WTC11 (cell line): ENCODE results near the gene IL1RAPL1. TPM values are rescaled to one million over a fixed set of nuclear protein-coding genes. Genes with fewer than 3 reads are reported as not detected.
"Not testable (repeated sequence)": the region's sequence is repeated elsewhere in the genome, so short reads cannot be mapped to it uniquely, and the experiment has no call there.

ENCODE experiments used
- ATAC-seq: fragments of 200-7000 bp; cut with Tn5 transposase; 2 replicates; pipeline ENCODE4 v1.10.0; 2021; ENCODE audit warnings: mild to moderate bottlenecking, moderate library complexity
- CTCF ChIA-PET: fragments of 300-600 bp; sonication (Branson Sonifier 250); formaldehyde crosslinking; loops from one replicate; lab custom pipeline; 2021; ENCODE audit warnings: antibody characterized with exemption; lab: Charles Lee
- POLR2A ChIA-PET: fragments of 350-600 bp; sonication (Branson Sonifier 250); formaldehyde crosslinking; loops from one replicate; lab custom pipeline; 2021; ENCODE audit warnings: antibody characterized with exemption; lab: Charles Lee
- DNase-seq: peaks from one replicate; pipeline ENCODE4 v3.0.0; 2021; ENCODE audit warnings: low spot score
- H3K27ac Mint-ChIP-seq: 2 replicates; pipeline ENCODE4 v1.8.0; 2021; ENCODE audit warnings: mixed read lengths
- H3K27me3 Mint-ChIP-seq: 2 replicates; pipeline ENCODE4 v1.8.0; 2021; ENCODE audit warnings: low read depth, mild to moderate bottlenecking, moderate library complexity, mixed read lengths
- H3K36me3 Mint-ChIP-seq: 2 replicates; pipeline ENCODE4 v1.8.0; 2021; ENCODE audit warnings: mixed read lengths
- H3K4me1 Mint-ChIP-seq: 2 replicates; pipeline ENCODE4 v1.8.0; 2022; ENCODE audit warnings: mixed read lengths
- H3K4me3 Mint-ChIP-seq: 2 replicates; pipeline ENCODE4 v1.8.0; 2021; ENCODE audit warnings: mild to moderate bottlenecking, moderate library complexity, mixed read lengths
- H3K9me3 Mint-ChIP-seq: 2 replicates; pipeline ENCODE4 v1.8.0; 2021; ENCODE audit warnings: mixed read lengths
- ERG ChIP-seq: fragments of 250-450 bp; sonication (Bioruptor Pico); IDR thresholded peaks from 2 replicates; pipeline ENCODE4 v1.8.0; 2021; ENCODE audit warnings: mild to moderate bottlenecking
- ESRRA ChIP-seq: sonication (generic); formaldehyde crosslinking; IDR thresholded peaks from 2 replicates; pipeline ENCODE4 v1.8.1; 2022; ENCODE audit warnings: mild to moderate bottlenecking, missing genetic modification reagents, borderline replicate concordance
- GRHL2 ChIP-seq: fragments of 250-450 bp; sonication (Bioruptor Pico); IDR thresholded peaks from 2 replicates; pipeline ENCODE4 v1.8.0; 2022; ENCODE audit warnings: mild to moderate bottlenecking, moderate library complexity; ENCODE audit not compliant: insufficient replicate concordance, severe bottlenecking
- MXD4 ChIP-seq: fragments of 250-450 bp; sonication (Bioruptor Pico); IDR thresholded peaks from 2 replicates; pipeline ENCODE4 v1.8.0; 2021; ENCODE audit warnings: mild to moderate bottlenecking, moderate library complexity, borderline replicate concordance
- MYBL2 ChIP-seq: sonication (generic); formaldehyde crosslinking; IDR thresholded peaks from 2 replicates; pipeline ENCODE4 v1.8.1; 2023; ENCODE audit warnings: mild to moderate bottlenecking, moderate library complexity, missing genetic modification reagents
- NFATC4 ChIP-seq: fragments of 250-450 bp; sonication (Bioruptor Pico); IDR thresholded peaks from 2 replicates; pipeline ENCODE4 v1.9.0; 2021; ENCODE audit warnings: mild to moderate bottlenecking
- OVOL2 ChIP-seq: fragments of 250-450 bp; sonication (Bioruptor Pico); IDR thresholded peaks from 2 replicates; pipeline ENCODE4 v1.9.0; 2021; ENCODE audit warnings: mild to moderate bottlenecking, borderline replicate concordance
- PRDM15 ChIP-seq: sonication (generic); formaldehyde crosslinking; IDR thresholded peaks from 2 replicates; pipeline ENCODE4 v1.8.0; 2022; ENCODE audit warnings: missing genetic modification reagents
- RELA ChIP-seq: sonication (generic); formaldehyde crosslinking; IDR thresholded peaks from 2 replicates; pipeline ENCODE4 v1.8.1; 2022; ENCODE audit warnings: missing genetic modification reagents, mild to moderate bottlenecking, borderline replicate concordance
- SP1 ChIP-seq: sonication (generic); formaldehyde crosslinking; conservative IDR thresholded peaks from 2 replicates; pipeline ENCODE4 v1.8.1; 2022; ENCODE audit warnings: missing genetic modification reagents
- ZNF138 ChIP-seq: sonication (generic); formaldehyde crosslinking; conservative IDR thresholded peaks from 2 replicates; pipeline ENCODE4 v1.8.1; 2022; ENCODE audit warnings: mild to moderate bottlenecking, moderate library complexity, missing genetic modification reagents
- total RNA-seq: library from RNA; stranded (reverse); gene quantifications from 3 replicates; pipeline ENCODE4 v1.2.3, GENCODE V29; 2021
- TF ChIP-seq, protein P1 (sequence below): sonication (generic); formaldehyde crosslinking; IDR thresholded peaks from 2 replicates; pipeline ENCODE4 v1.8.1; 2022; ENCODE audit warnings: missing genetic modification reagents, borderline replicate concordance
- TF ChIP-seq, protein P2 (sequence below): sonication (generic); formaldehyde crosslinking; IDR thresholded peaks from 2 replicates; pipeline ENCODE4 v1.8.1; 2023; ENCODE audit warnings: mild to moderate bottlenecking, missing genetic modification reagents, moderate library complexity
- TF ChIP-seq, protein P3 (sequence below): sonication (generic); formaldehyde crosslinking; IDR thresholded peaks from 2 replicates; pipeline ENCODE4 v1.8.1; 2023; ENCODE audit warnings: mild to moderate bottlenecking, missing genetic modification reagents, borderline replicate concordance
- TF ChIP-seq, protein P4 (sequence below): sonication (generic); formaldehyde crosslinking; IDR thresholded peaks from 2 replicates; pipeline ENCODE4 v1.8.1; 2023; ENCODE audit warnings: mild to moderate bottlenecking, missing genetic modification reagents, moderate library complexity
- TF ChIP-seq, protein P5 (sequence below): sonication (generic); formaldehyde crosslinking; IDR thresholded peaks from 2 replicates; pipeline ENCODE4 v1.8.0; 2022; ENCODE audit warnings: mild to moderate bottlenecking, missing genetic modification reagents

The IL1RAPL1 gene
- total RNA-seq, 1 experiment from 2014 or later, result 0.13 TPM

DNA sequence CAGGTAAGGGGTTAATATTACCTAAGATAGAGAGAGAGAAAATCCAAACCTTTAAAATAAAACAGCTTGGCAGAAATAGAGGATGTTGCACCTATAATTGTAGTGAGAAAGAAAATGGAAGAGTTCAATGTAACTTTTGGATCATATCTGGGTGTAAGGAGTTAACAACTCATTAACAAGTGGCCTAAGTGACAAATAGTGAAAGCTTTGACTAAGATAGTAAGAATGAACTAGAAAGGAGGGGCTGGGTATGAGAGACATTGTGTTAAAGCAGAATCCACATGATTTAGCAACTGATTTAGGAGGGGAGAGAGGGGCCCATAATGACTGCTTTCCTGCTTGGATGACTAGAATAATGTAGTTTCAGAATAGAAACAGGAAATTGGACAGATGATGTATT, 761.0 kb downstream of the IL1RAPL1 start:
- Mint-ChIP-seq H3K27ac (no peak overlapping the region), H3K4me3 (no peak overlapping the region), H3K27me3 (no peaks in the 10 kb centered on the region; the same call in 1 of the 2 replicates), H3K9me3 (no peaks in the 10 kb centered on the region), H3K36me3 (no peaks in the 10 kb centered on the region), H3K4me1 (no peaks in the 10 kb centered on the region)
- POLR2A ChIA-PET, result no interaction called here
- ATAC-seq, result no peak
- no peak for DNase-seq
- no peak for TF ChIP-seq OVOL2 (CRISPR knock-in tag)
- no peak for TF ChIP-seq MYBL2
- TF ChIP-seq NFATC4 (CRISPR knock-in tag), result no peak
- no peak for TF ChIP-seq ESRRA (CRISPR knock-in tag)
- TF ChIP-seq, protein P1, sequence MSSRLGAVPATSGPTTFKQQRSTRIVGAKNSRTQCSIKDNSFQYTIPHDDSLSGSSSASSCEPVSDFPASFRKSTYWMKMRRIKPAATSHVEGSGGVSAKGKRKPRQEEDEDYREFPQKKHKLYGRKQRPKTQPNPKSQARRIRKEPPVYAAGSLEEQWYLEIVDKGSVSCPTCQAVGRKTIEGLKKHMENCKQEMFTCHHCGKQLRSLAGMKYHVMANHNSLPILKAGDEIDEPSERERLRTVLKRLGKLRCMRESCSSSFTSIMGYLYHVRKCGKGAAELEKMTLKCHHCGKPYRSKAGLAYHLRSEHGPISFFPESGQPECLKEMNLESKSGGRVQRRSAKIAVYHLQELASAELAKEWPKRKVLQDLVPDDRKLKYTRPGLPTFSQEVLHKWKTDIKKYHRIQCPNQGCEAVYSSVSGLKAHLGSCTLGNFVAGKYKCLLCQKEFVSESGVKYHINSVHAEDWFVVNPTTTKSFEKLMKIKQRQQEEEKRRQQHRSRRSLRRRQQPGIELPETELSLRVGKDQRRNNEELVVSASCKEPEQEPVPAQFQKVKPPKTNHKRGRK (CRISPR knock-in tag), result no peak
- TF ChIP-seq MXD4 (CRISPR knock-in tag), result no peak
- TF ChIP-seq PRDM15 (CRISPR knock-in tag), result no peak
- TF ChIP-seq ZNF138, result no peak
- CTCF ChIA-PET, result no interaction called here

DNA sequence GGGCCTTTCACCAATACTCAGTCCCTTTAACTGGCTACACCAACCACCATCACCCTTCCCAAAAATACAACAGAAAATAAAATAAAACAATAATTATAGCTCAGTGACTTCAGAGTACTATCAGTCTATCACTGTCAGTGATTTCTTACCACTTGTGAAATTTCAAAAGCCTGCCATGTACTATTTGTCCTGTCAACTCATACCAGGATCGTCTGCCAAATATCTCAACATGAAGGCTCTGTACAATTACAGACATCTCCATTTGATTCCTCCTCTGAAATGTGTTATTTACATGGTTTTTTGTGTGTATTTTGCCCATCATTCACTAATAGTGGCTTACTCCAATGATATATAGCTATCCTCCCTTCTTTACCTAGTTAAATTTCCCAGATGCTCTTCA, 772.0 kb downstream of the IL1RAPL1 start:
- Mint-ChIP-seq H3K27ac (no peak overlapping the region), H3K36me3 (no peaks in the 10 kb centered on the region), H3K27me3 (no peaks in the 10 kb centered on the region), H3K4me3 (no peak overlapping the region), H3K9me3 (no peaks in the 10 kb centered on the region), H3K4me1 (peaks cover 18% of the 10 kb centered on the region)
- DNase-seq (no peak), ATAC-seq (no peak)
- TF ChIP-seq RELA (CRISPR knock-in tag) (no peak), ZNF138 (no peak)
- CTCF ChIA-PET, result no interaction called here
- POLR2A ChIA-PET, result no interaction called here

- H3K27me3 Mint-ChIP-seq, DNase-seq, CTCF ChIA-PET, H3K4me1 Mint-ChIP-seq, H3K4me3 Mint-ChIP-seq, H3K9me3 Mint-ChIP-seq, H3K27ac Mint-ChIP-seq, H3K36me3 Mint-ChIP-seq, ATAC-seq, POLR2A ChIA-PET: not testable (repeated sequence)
Observed at GRCh38 chrX:29374765-29375164, 787.5 kb downstream of the IL1RAPL1 start.

GRCh38 chrX:29376584-29376983, 789.3 kb downstream of the IL1RAPL1 start:
- ChIA-PET POLR2A (no interaction called here), CTCF (no interaction called here)
- DNase-seq, result no peak
- peaks cover 8% of the 10 kb centered on the region for H3K4me1 Mint-ChIP-seq
- H3K9me3 Mint-ChIP-seq, result peaks cover 8% of the 10 kb centered on the region
- H3K4me3 Mint-ChIP-seq, result no peak overlapping the region
- H3K27me3 Mint-ChIP-seq, result no peaks in the 10 kb centered on the region; the same call in 1 of the 2 replicates
- H3K27ac Mint-ChIP-seq, result no peak overlapping the region
- H3K36me3 Mint-ChIP-seq, result no peaks in the 10 kb centered on the region
- no peak for ATAC-seq
- TF ChIP-seq, protein P2, sequence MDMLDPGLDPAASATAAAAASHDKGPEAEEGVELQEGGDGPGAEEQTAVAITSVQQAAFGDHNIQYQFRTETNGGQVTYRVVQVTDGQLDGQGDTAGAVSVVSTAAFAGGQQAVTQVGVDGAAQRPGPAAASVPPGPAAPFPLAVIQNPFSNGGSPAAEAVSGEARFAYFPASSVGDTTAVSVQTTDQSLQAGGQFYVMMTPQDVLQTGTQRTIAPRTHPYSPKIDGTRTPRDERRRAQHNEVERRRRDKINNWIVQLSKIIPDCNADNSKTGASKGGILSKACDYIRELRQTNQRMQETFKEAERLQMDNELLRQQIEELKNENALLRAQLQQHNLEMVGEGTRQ, result no peak
- TF ChIP-seq, protein P3, sequence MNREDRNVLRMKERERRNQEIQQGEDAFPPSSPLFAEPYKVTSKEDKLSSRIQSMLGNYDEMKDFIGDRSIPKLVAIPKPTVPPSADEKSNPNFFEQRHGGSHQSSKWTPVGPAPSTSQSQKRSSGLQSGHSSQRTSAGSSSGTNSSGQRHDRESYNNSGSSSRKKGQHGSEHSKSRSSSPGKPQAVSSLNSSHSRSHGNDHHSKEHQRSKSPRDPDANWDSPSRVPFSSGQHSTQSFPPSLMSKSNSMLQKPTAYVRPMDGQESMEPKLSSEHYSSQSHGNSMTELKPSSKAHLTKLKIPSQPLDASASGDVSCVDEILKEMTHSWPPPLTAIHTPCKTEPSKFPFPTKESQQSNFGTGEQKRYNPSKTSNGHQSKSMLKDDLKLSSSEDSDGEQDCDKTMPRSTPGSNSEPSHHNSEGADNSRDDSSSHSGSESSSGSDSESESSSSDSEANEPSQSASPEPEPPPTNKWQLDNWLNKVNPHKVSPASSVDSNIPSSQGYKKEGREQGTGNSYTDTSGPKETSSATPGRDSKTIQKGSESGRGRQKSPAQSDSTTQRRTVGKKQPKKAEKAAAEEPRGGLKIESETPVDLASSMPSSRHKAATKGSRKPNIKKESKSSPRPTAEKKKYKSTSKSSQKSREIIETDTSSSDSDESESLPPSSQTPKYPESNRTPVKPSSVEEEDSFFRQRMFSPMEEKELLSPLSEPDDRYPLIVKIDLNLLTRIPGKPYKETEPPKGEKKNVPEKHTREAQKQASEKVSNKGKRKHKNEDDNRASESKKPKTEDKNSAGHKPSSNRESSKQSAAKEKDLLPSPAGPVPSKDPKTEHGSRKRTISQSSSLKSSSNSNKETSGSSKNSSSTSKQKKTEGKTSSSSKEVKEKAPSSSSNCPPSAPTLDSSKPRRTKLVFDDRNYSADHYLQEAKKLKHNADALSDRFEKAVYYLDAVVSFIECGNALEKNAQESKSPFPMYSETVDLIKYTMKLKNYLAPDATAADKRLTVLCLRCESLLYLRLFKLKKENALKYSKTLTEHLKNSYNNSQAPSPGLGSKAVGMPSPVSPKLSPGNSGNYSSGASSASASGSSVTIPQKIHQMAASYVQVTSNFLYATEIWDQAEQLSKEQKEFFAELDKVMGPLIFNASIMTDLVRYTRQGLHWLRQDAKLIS, result no peak
- TF ChIP-seq, protein P4, sequence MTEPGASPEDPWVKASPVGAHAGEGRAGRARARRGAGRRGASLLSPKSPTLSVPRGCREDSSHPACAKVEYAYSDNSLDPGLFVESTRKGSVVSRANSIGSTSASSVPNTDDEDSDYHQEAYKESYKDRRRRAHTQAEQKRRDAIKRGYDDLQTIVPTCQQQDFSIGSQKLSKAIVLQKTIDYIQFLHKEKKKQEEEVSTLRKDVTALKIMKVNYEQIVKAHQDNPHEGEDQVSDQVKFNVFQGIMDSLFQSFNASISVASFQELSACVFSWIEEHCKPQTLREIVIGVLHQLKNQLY (CRISPR knock-in tag), result no peak
- TF ChIP-seq ZNF138 (no peak), ERG (no peak), SP1 (CRISPR knock-in tag) (no peak), GRHL2 (CRISPR knock-in tag) (no peak)
- TF ChIP-seq, protein P5, sequence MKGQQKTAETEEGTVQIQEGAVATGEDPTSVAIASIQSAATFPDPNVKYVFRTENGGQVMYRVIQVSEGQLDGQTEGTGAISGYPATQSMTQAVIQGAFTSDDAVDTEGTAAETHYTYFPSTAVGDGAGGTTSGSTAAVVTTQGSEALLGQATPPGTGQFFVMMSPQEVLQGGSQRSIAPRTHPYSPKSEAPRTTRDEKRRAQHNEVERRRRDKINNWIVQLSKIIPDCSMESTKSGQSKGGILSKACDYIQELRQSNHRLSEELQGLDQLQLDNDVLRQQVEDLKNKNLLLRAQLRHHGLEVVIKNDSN (CRISPR knock-in tag), result no peak
